Loucy (cell line): Measurements from ENCODE around the gene ZAR1.

Source experiments
- H2AFZ ChIP-seq: fragments of 200-600 bp; sonication (generic); 2 replicates; pipeline ENCODE4 v1.6.0; 2016; ENCODE audit warnings: antibody characterized with exemption, mild to moderate bottlenecking, low read length, moderate library complexity
- H3F3A ChIP-seq: fragments of 200-600 bp; 2 replicates; pipeline ENCODE4 v1.6.0; 2016; ENCODE audit warnings: antibody characterized with exemption, low read depth, mild to moderate bottlenecking
- H3K27me3 ChIP-seq: fragments of 200-600 bp; sonication (generic); 2 replicates; pipeline ENCODE4 v1.6.1; 2014; ENCODE audit warnings: low read length, mild to moderate bottlenecking; ENCODE audit not compliant: insufficient read depth, poor library complexity, severe bottlenecking
- H3K36me3 ChIP-seq: fragments of 200-600 bp; sonication (generic); 2 replicates; pipeline ENCODE4 v1.6.1; 2016; ENCODE audit warnings: low read length; ENCODE audit not compliant: insufficient read depth
- H3K4me1 ChIP-seq: fragments of 200-600 bp; sonication (generic); 2 replicates; pipeline ENCODE4 v1.5.1; 2014; ENCODE audit warnings: low read length, mild to moderate bottlenecking; ENCODE audit not compliant: insufficient read depth, poor library complexity, severe bottlenecking
- H3K4me2 ChIP-seq: fragments of 200-600 bp; sonication (generic); 2 replicates; pipeline ENCODE4 v1.6.0; 2014; ENCODE audit warnings: antibody characterized with exemption, low read length, low read depth, mild to moderate bottlenecking; ENCODE audit not compliant: poor library complexity, severe bottlenecking
- H3K4me3 ChIP-seq: fragments of 200-600 bp; sonication (generic); 2 replicates; pipeline ENCODE4 v1.5.1; 2014; ENCODE audit warnings: low read length, mild to moderate bottlenecking, mixed read lengths; ENCODE audit not compliant: poor library complexity, severe bottlenecking
- H3K79me2 ChIP-seq: fragments of 200-600 bp; sonication (generic); 2 replicates; pipeline ENCODE4 v1.6.1; 2014; ENCODE audit warnings: low read length; ENCODE audit not compliant: insufficient read depth
- H3K9ac ChIP-seq: fragments of 200-600 bp; sonication (generic); 2 replicates; pipeline ENCODE4 v1.6.0; 2014; ENCODE audit warnings: mild to moderate bottlenecking, low read depth, low read length, moderate library complexity; ENCODE audit not compliant: poor library complexity, severe bottlenecking
- H3K9me2 ChIP-seq: fragments of 200-600 bp; sonication (generic); replicated peaks from 2 replicates; pipeline ENCODE4 v1.6.1; 2016; ENCODE audit warnings: low read depth, low read length, mixed read lengths
- H3K9me3 ChIP-seq: fragments of 200-600 bp; sonication (generic); 2 replicates; pipeline ENCODE4 v1.6.1; 2014; ENCODE audit warnings: mild to moderate bottlenecking, antibody characterized with exemption, low read length, low read depth; ENCODE audit not compliant: insufficient read depth
- H4K20me1 ChIP-seq: fragments of 200-600 bp; sonication (generic); 2 replicates; pipeline ENCODE4 v1.6.0; 2014; ENCODE audit warnings: antibody characterized with exemption, low read length, mild to moderate bottlenecking; ENCODE audit not compliant: insufficient read depth, poor library complexity, severe bottlenecking
- EZH2phosphoT487 ChIP-seq: fragments of 200-600 bp; IDR thresholded peaks from 2 replicates; pipeline ENCODE4 v1.6.1; 2018; ENCODE audit warnings: antibody characterized with exemption, mild to moderate bottlenecking, moderate library complexity, borderline replicate concordance
- TF ChIP-seq, protein P1 (sequence below): fragments of 200-600 bp; sonication (generic); conservative IDR thresholded peaks from 2 replicates; pipeline ENCODE4 v1.5.1; 2014; ENCODE audit warnings: mild to moderate bottlenecking, antibody characterized with exemption, low read length

Gene ZAR1

DNA sequence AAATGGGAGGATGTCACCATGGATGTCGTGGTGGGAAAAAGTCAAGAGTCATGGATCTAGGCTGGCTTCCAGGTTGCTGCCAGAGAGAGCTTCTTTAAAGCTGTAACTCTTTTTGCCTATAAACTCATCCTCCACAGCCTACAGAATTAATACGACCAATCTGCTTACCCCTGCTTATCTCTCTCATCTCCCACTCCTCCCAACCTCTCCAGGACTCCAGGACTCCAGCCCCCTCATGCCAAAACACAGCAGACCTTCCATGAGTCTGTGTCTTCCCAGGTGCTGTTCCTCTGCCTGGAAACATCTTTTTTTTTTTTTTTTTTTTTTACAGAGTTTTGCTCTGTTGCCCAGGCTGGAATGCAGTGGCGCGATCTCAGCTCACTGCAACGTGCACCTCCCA, 22.2 kb upstream of the ZAR1 start:
- no peaks in the 10 kb centered on the region for H3K79me2 ChIP-seq
- no peak overlapping the region for H3K4me3 ChIP-seq
- H2AFZ ChIP-seq, result no peak overlapping the region
- no peaks in the 10 kb centered on the region for H3K36me3 ChIP-seq
- no peaks in the 10 kb centered on the region for H3K4me1 ChIP-seq
- no peak for TF ChIP-seq EZH2phosphoT487
- TF ChIP-seq, protein P1, sequence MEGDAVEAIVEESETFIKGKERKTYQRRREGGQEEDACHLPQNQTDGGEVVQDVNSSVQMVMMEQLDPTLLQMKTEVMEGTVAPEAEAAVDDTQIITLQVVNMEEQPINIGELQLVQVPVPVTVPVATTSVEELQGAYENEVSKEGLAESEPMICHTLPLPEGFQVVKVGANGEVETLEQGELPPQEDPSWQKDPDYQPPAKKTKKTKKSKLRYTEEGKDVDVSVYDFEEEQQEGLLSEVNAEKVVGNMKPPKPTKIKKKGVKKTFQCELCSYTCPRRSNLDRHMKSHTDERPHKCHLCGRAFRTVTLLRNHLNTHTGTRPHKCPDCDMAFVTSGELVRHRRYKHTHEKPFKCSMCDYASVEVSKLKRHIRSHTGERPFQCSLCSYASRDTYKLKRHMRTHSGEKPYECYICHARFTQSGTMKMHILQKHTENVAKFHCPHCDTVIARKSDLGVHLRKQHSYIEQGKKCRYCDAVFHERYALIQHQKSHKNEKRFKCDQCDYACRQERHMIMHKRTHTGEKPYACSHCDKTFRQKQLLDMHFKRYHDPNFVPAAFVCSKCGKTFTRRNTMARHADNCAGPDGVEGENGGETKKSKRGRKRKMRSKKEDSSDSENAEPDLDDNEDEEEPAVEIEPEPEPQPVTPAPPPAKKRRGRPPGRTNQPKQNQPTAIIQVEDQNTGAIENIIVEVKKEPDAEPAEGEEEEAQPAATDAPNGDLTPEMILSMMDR, result no peak
- H3F3A ChIP-seq, result no peaks in the 10 kb centered on the region
- H3K4me2 ChIP-seq, result no peak overlapping the region
- no peak overlapping the region for H3K9ac ChIP-seq
- H3K27me3 ChIP-seq, result no peaks in the 10 kb centered on the region
- no peaks in the 10 kb centered on the region for H3K9me3 ChIP-seq
- H4K20me1 ChIP-seq, result no peaks in the 10 kb centered on the region
- H3K9me2 ChIP-seq, result no peaks in the 10 kb centered on the region

DNA sequence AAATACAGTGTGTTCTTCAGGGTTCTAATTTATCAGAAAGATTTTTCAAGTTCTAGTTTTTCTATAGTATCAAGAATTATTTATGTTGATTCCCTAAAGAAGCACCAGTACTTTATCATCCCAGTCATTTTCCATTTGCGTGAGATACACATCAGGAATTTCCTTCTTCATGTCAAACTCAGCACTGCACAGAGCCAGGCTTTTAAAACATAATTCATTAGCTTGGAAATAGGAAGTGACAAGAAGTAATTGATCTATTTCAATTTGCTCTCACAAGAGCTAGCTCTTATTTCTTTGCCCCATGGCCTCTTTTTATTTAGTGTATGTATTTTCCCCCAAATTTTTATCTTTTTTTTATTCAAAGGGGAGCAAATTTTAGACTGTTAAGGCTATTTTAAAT, 19.9 kb upstream of the ZAR1 start:
- H3F3A ChIP-seq, result no peaks in the 10 kb centered on the region
- no peaks in the 10 kb centered on the region for H3K9me3 ChIP-seq
- H3K4me2 ChIP-seq, result no peak overlapping the region
- no peak overlapping the region for H3K4me3 ChIP-seq
- H3K27me3 ChIP-seq, result no peaks in the 10 kb centered on the region
- H3K79me2 ChIP-seq, result no peaks in the 10 kb centered on the region
- no peak overlapping the region for H3K9ac ChIP-seq
- H4K20me1 ChIP-seq, result no peaks in the 10 kb centered on the region
- no peaks in the 10 kb centered on the region for H3K36me3 ChIP-seq
- TF ChIP-seq, protein P1, result no peak
- TF ChIP-seq EZH2phosphoT487, result no peak
- no peaks in the 10 kb centered on the region for H3K9me2 ChIP-seq
- H3K4me1 ChIP-seq, result no peaks in the 10 kb centered on the region
- no peak overlapping the region for H2AFZ ChIP-seq

DNA sequence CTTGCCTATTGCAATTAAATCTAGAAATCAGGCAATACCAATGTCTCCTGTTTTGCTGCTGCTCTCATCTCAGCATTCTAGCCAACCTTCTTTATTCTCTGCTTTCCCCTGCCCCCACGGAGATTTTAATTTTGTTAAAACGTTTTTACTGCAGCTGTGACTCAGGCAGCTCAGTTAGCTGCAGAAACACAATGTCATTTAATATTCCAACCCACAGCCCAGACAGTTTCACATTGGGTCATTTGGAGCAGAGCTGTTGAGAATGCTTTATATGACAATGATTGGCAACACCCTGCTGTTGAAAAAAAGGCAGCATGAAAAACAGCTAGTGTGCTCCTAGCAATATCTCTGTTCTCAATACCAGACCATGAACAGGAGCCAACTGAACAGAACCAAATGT, 19.5 kb upstream of the ZAR1 start:
- H3K4me3 ChIP-seq, result no peak overlapping the region
- H3K27me3 ChIP-seq, result no peaks in the 10 kb centered on the region
- no peaks in the 10 kb centered on the region for H3F3A ChIP-seq
- H3K9me2 ChIP-seq, result no peaks in the 10 kb centered on the region
- no peak overlapping the region for H3K4me2 ChIP-seq
- no peaks in the 10 kb centered on the region for H3K36me3 ChIP-seq
- no peaks in the 10 kb centered on the region for H4K20me1 ChIP-seq
- H2AFZ ChIP-seq, result no peak overlapping the region
- H3K9ac ChIP-seq, result no peak overlapping the region
- TF ChIP-seq, protein P1, result no peak
- no peak for TF ChIP-seq EZH2phosphoT487
- no peaks in the 10 kb centered on the region for H3K79me2 ChIP-seq
- H3K9me3 ChIP-seq, result no peaks in the 10 kb centered on the region
- no peaks in the 10 kb centered on the region for H3K4me1 ChIP-seq
